Measurements from ENCODE around the gene CFAP47.

DNA sequence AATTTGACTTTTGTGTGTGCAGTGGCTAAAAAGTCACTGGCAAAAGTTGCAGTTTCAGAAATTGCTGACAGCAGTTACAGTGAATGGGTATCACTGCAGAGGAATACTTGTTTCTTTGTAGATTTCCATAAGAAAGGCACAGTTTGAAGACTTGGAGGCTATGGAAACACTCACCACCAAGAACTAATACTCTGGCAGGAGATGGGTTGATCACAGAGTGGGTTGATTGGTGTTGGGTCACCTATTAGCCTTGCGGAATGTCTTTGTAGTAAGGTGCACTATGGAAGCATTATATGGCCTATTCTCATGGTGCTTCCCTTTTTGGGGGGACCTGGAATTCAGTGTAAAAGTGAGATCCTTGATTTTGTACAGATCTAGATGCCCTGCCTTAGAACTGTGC is 502.8 kb downstream of the CFAP47 start:
- TF ChIP-seq POLR2A (IDR thresholded peaks at IDR 0.05) (no peak), EP300 (IDR thresholded peaks at IDR 0.05) (no peak)
- TF ChIP-seq, protein P1, sequence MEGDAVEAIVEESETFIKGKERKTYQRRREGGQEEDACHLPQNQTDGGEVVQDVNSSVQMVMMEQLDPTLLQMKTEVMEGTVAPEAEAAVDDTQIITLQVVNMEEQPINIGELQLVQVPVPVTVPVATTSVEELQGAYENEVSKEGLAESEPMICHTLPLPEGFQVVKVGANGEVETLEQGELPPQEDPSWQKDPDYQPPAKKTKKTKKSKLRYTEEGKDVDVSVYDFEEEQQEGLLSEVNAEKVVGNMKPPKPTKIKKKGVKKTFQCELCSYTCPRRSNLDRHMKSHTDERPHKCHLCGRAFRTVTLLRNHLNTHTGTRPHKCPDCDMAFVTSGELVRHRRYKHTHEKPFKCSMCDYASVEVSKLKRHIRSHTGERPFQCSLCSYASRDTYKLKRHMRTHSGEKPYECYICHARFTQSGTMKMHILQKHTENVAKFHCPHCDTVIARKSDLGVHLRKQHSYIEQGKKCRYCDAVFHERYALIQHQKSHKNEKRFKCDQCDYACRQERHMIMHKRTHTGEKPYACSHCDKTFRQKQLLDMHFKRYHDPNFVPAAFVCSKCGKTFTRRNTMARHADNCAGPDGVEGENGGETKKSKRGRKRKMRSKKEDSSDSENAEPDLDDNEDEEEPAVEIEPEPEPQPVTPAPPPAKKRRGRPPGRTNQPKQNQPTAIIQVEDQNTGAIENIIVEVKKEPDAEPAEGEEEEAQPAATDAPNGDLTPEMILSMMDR (IDR thresholded peaks at IDR 0.05), result no peak

All from ovary (tissue), 3 donors.